ENCODE results near the gene ERC1. TPM values are rescaled to one million over a fixed set of nuclear protein-coding genes. Genes with fewer than 3 reads are reported as not detected.

The ERC1 gene
- total RNA-seq, 4 donors from 2014 or later, result 46.1 to 83.2 (median 63.8) TPM

- no peak for ATAC-seq (ENCODE audit: low FRiP score)
These were observed 282.0 kb downstream of the ERC1 start for GRCh38 chr12:1273051-1273450.

DNA sequence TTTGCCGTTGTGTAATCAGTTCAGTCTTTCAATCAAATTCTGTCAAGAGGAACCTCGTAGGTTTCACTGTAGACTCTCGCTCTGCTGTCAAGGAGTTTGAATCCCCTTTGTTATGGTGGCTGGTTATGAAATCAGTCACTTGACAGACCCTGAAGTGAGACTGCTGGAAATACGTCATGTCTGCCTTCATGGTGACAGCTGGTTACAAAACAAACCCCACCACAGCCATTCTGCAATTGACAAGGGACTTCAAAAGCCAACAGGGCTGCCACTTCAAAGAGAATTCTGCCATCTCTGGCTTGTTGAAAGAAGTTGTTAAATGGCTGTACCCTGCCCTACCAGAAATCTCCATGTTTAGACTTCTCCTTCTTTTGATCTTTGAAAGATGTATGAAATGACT is 286.9 kb downstream of the ERC1 start:
- no peak for TF ChIP-seq CTCF (IDR thresholded peaks at IDR 0.05)
- ATAC-seq (ENCODE audit: low FRiP score) (no peak), DNase-seq (ENCODE audit: low spot score) (no peak)

More at GRCh38 chr12:1273051-1273450, 282.0 kb downstream of the ERC1 start:
- no peak for DNase-seq (ENCODE audit: low spot score)
- TF ChIP-seq CTCF (IDR thresholded peaks at IDR 0.05), result no peak

GRCh38 chr12:1279050-1279449 is 288.0 kb downstream of the ERC1 start:
- DNase-seq (ENCODE audit: low spot score) (no peak), ATAC-seq (ENCODE audit: low FRiP score) (no peak)
- no peak for TF ChIP-seq CTCF (IDR thresholded peaks at IDR 0.05)

GRCh38 chr12:1280059-1280458 is 289.0 kb downstream of the ERC1 start:
- DNase-seq (ENCODE audit: low spot score) (no peak), ATAC-seq (ENCODE audit: low FRiP score) (no peak)
- TF ChIP-seq CTCF (IDR thresholded peaks at IDR 0.05), result no peak

- ATAC-seq (ENCODE audit: low FRiP score), result no peak
- no peak for DNase-seq (ENCODE audit: low spot score)
- TF ChIP-seq CTCF (IDR thresholded peaks at IDR 0.05), result no peak
These were observed 290.8 kb downstream of the ERC1 start for GRCh38 chr12:1281683-1282366.

DNA sequence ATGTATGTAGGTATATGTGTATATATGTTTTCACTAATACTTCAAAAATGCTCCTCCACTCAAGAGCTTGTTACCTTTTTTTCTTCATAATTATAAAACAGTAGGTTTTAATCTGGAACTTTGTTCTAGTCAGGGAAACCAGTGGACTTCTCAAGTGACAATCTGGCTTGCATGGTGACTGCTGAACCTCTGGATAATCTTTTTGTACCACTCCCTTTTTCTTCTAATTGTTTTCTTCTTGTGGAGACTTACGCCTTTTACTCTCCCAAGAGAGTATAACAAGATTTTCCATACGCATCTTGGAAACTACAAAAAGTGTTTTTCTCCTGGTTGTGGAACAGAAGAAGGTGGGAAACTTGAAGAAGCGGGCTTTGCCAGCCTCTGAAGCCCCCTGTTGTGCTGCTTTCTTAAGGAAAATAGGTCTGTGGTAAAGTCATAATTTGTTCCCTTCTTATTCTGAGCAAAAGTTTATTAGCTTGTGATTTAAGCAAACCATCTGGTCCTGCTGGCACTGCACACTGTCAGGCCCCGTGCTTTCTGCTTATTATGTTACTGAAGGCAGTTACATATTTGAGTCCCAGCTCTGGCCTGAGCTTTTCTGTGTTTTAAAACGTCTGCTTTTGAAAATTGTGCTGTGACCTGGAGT is 291.8 kb downstream of the ERC1 start:
- DNase-seq (ENCODE audit: low spot score) (no peak), ATAC-seq (ENCODE audit: low FRiP score) (no peak)
- no peak for TF ChIP-seq CTCF (IDR thresholded peaks at IDR 0.05)

GRCh38 chr12:1283316-1283715 is 292.3 kb downstream of the ERC1 start:
- no peak for TF ChIP-seq CTCF (IDR thresholded peaks at IDR 0.05)
- no peak for DNase-seq (ENCODE audit: low spot score)
- no peak for ATAC-seq (ENCODE audit: low FRiP score)

Measured in omental fat pad (tissue), 4 donors.